ENCODE data around the gene UBXN10.

DNA sequence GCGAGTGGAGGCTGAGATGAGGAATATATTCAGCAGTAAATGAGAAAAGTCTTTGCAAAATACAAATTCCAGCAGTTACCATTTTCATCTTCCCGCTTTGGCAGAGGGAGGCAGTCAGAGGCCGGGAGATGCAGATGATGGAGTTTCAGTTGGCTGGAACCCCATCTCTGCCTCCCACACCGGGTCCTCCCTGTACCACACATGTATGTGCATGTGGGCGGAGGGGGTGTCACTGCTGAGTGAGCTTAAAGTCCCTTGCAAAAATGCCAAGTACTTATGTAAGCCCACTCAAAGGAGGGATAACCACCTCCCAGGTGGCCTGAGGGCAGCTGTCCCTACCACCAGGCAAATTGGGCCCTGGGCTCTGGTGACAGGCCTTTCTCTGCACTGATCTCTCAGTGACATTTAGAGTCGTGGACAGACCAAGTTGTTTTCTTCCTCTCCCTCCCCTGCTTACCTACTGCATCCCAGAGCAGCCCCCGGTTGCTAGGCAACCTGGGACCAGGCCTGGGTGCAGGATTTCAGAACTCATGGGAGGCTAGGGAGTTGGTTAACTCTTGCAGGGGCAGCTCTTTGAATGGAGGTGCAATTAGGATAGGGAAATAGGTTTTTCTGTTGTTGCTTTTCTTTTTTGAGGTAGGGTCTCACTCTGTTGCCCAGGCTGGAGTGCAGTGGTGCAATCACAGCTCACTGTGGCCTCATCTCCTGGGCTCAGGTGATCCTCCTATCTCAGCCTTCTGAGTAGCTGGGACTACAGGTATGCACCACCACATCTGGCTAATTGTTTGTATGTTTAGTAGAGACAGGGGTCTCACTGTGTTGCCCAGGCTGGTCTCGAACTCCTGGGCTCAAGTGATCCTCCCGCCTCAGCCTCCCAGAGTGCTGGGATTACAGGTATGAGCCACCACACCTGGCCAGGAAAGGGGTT is 17.1 kb upstream of the UBXN10 start:
- TF ChIP-seq, protein P1, sequence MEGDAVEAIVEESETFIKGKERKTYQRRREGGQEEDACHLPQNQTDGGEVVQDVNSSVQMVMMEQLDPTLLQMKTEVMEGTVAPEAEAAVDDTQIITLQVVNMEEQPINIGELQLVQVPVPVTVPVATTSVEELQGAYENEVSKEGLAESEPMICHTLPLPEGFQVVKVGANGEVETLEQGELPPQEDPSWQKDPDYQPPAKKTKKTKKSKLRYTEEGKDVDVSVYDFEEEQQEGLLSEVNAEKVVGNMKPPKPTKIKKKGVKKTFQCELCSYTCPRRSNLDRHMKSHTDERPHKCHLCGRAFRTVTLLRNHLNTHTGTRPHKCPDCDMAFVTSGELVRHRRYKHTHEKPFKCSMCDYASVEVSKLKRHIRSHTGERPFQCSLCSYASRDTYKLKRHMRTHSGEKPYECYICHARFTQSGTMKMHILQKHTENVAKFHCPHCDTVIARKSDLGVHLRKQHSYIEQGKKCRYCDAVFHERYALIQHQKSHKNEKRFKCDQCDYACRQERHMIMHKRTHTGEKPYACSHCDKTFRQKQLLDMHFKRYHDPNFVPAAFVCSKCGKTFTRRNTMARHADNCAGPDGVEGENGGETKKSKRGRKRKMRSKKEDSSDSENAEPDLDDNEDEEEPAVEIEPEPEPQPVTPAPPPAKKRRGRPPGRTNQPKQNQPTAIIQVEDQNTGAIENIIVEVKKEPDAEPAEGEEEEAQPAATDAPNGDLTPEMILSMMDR (IDR thresholded peaks at IDR 0.05; ENCODE audit: poor library complexity): no peak
- TF ChIP-seq EZH2phosphoT487 (IDR thresholded peaks at IDR 0.05; ENCODE audit: low read depth, severe bottlenecking, unreplicated experiment): no peak
